Keratinocyte (primary cell): ENCODE results near the gene ARHGDIB. TPM values are rescaled to one million over a fixed set of nuclear protein-coding genes. Genes with fewer than 3 reads are reported as not detected.
A peak's percentile ranks its signal among the peaks of the same experiment; 100 is the strongest.

Experiments
- DNase-seq: peaks from one replicate; pipeline ENCODE4 v3.0.0-alpha.2; 2011; ENCODE audit warnings: low read depth, missing footprints, low spot score
- FAIRE-seq: peaks from 2 replicates; lab custom pipeline; 2011; peaks lifted over from hg19 to GRCh38; lab: Jason Lieb, UNC
- H2AFZ ChIP-seq: 2 replicates; pipeline ENCODE4 v1.6.0; 2012; ENCODE audit warnings: low read length, control low read depth, inconsistent platforms; ENCODE audit not compliant: control insufficient read depth
- H3K27ac ChIP-seq: 2 replicates; pipeline ENCODE4 v1.5.1; 2011; ENCODE audit warnings: low read length; ENCODE audit not compliant: control insufficient read depth, insufficient read depth
- H3K27me3 ChIP-seq: 3 replicates; pipeline ENCODE4 v1.6.0; 2011; ENCODE audit warnings: low read length; ENCODE audit not compliant: control insufficient read depth, insufficient read depth; ENCODE audit errors: extremely low read depth
- H3K36me3 ChIP-seq, 2 experiments: 2 replicates in 1 of 2; 3 replicates in 1 of 2; pipeline ENCODE4 v1.5.1; 2011; ENCODE audit warnings: low read length in 2 of 2, mild to moderate bottlenecking in 1 of 2; ENCODE audit not compliant: control insufficient read depth in 2 of 2, insufficient read depth in 2 of 2; ENCODE audit errors: extremely low read depth in 1 of 2
- H3K4me1 ChIP-seq: 3 replicates; pipeline ENCODE4 v1.5.1; 2011; ENCODE audit warnings: low read length; ENCODE audit not compliant: control insufficient read depth, insufficient read depth; ENCODE audit errors: extremely low read depth
- H3K4me2 ChIP-seq: 3 replicates; pipeline ENCODE4 v1.6.0; 2011; ENCODE audit warnings: low read depth, low read length; ENCODE audit not compliant: control insufficient read depth, insufficient read depth; ENCODE audit errors: extremely low read depth
- H3K4me3 ChIP-seq, 3 experiments: fragments of 200-600 bp in 1 of 3; sonication (generic) in 1 of 3; 2 replicates in 2 of 3; 3 replicates in 1 of 3; pipeline ENCODE4 v1.5.1; 2011 to 2016; ENCODE audit warnings: low read length in 3 of 3, mild to moderate bottlenecking in 3 of 3, control low read depth in 2 of 3, inconsistent platforms in 1 of 3, low read depth in 1 of 3, mixed read lengths in 1 of 3, mixed run types in 1 of 3, moderate library complexity in 1 of 3; ENCODE audit not compliant: control insufficient read depth in 2 of 3, insufficient read depth in 2 of 3; ENCODE audit errors: extremely low read depth in 1 of 3
- H3K79me2 ChIP-seq: 2 replicates; pipeline ENCODE4 v1.6.0; 2012; ENCODE audit warnings: low read length; ENCODE audit not compliant: control insufficient read depth, insufficient read depth
- H3K9ac ChIP-seq: 3 replicates; pipeline ENCODE4 v1.6.0; 2011; ENCODE audit warnings: low read length; ENCODE audit not compliant: control insufficient read depth, insufficient read depth; ENCODE audit errors: extremely low read depth
- H3K9me1 ChIP-seq: 3 replicates; pipeline ENCODE4 v1.6.0; 2011; ENCODE audit warnings: low read length; ENCODE audit not compliant: control insufficient read depth, insufficient read depth; ENCODE audit errors: extremely low read depth
- H3K9me3 ChIP-seq: 2 replicates; pipeline ENCODE4 v1.5.1; 2012; ENCODE audit warnings: low read depth, low read length; ENCODE audit not compliant: control insufficient read depth
- H4K20me1 ChIP-seq: 3 replicates; pipeline ENCODE4 v1.6.0; 2011; ENCODE audit warnings: low read length; ENCODE audit not compliant: control insufficient read depth, insufficient read depth; ENCODE audit errors: extremely low read depth
- EZH2 ChIP-seq: IDR thresholded peaks from one replicate; pipeline ENCODE4 v1.6.1; 2012; ENCODE audit warnings: inconsistent platforms, mild to moderate bottlenecking, low read length, moderate library complexity
- dilution Hi-C: fragments of 300-500 bp; cut with MboI; formaldehyde crosslinking; loops from one replicate; pipeline ENCODE4 v1.7.0; 2020; ENCODE audit warnings: low sequenced_read_pairs; ENCODE audit not compliant: extremely low pct_ligation_motif_present
- polyA plus RNA-seq, 5 experiments: library from polyadenylated mRNA; depleted of rRNA in 3 of 5; stranded (reverse) in 3 of 5; stranded (forward) in 1 of 5; unstranded in 1 of 5; fragments of >200 nt; gene quantifications; 1 replicate in 1 of 5; 2 replicates in 3 of 5; 3 replicates in 1 of 5; pipeline versions ENCODE4 v1.2.1 to v1.2.3, GENCODE V29; 2011 to 2012; ENCODE audit warnings: missing spikeins in 2 of 5, low read depth in 1 of 5, low replicate concordance in 1 of 5
- TF ChIP-seq, protein P1 (sequence below), 3 experiments: IDR thresholded peaks in 1 of 3; conservative IDR thresholded peaks in 1 of 3; optimal IDR thresholded peaks in 1 of 3; 2 replicates in 2 of 3; 3 replicates in 1 of 3; pipeline versions ENCODE3 to v1.5.1; 2011; ENCODE audit warnings: low read length in 3 of 3, mild to moderate bottlenecking in 3 of 3, moderate library complexity in 2 of 3, control low read depth in 1 of 3, inconsistent platforms in 1 of 3; ENCODE audit not compliant: insufficient read depth in 2 of 3; ENCODE audit errors: extremely low read depth in 1 of 3

ARHGDIB gene
- polyA plus RNA-seq, 1 donor (not counting 4 experiments of a cell fraction or from before 2014, with no cell fraction given) = 164 TPM

- FAIRE-seq = peak; percentile 34
- H3K36me3 ChIP-seq = no peaks in the 10 kb centered on the region
- no peak overlapping the region for H3K27ac ChIP-seq
- H3K4me2 ChIP-seq = no peak overlapping the region
- H3K9me3 ChIP-seq = no peaks in the 10 kb centered on the region
- H3K9ac ChIP-seq = no peak overlapping the region
- dilution Hi-C loops = no loop called here
- no peak for TF ChIP-seq EZH2
- TF ChIP-seq, protein P1, sequence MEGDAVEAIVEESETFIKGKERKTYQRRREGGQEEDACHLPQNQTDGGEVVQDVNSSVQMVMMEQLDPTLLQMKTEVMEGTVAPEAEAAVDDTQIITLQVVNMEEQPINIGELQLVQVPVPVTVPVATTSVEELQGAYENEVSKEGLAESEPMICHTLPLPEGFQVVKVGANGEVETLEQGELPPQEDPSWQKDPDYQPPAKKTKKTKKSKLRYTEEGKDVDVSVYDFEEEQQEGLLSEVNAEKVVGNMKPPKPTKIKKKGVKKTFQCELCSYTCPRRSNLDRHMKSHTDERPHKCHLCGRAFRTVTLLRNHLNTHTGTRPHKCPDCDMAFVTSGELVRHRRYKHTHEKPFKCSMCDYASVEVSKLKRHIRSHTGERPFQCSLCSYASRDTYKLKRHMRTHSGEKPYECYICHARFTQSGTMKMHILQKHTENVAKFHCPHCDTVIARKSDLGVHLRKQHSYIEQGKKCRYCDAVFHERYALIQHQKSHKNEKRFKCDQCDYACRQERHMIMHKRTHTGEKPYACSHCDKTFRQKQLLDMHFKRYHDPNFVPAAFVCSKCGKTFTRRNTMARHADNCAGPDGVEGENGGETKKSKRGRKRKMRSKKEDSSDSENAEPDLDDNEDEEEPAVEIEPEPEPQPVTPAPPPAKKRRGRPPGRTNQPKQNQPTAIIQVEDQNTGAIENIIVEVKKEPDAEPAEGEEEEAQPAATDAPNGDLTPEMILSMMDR (optimal IDR thresholded peaks at IDR 0.05 in 1 of 3, IDR thresholded peaks at IDR 0.05 in 1 of 3, conservative IDR thresholded peaks at IDR 0.05 in 1 of 3; ENCODE audit: extremely low read depth in 1 of 3, insufficient read depth in 2 of 3, low read length in 3 of 3) = no peak
- DNase-seq = no peak
- H3K4me3 ChIP-seq = no peak overlapping the region
- no peaks in the 10 kb centered on the region for H3K27me3 ChIP-seq
- no peak overlapping the region for H2AFZ ChIP-seq
- H3K79me2 ChIP-seq = no peaks in the 10 kb centered on the region
- H4K20me1 ChIP-seq = no peaks in the 10 kb centered on the region
- H3K4me1 ChIP-seq = no peaks in the 10 kb centered on the region
- H3K9me1 ChIP-seq = no peaks in the 10 kb centered on the region
Observed at GRCh38 chr12:14986449-14986848, 25.0 kb upstream of the ARHGDIB start.

GRCh38 chr12:14984766-14985285 lies 23.4 kb upstream of the ARHGDIB start:
- DNase-seq (no peak), FAIRE-seq (no peak)
- Histone ChIP-seq H3K27me3 (no peaks in the 10 kb centered on the region), H2AFZ (no peak overlapping the region), H3K79me2 (no peaks in the 10 kb centered on the region), H3K4me1 (no peaks in the 10 kb centered on the region), H3K4me3 (no peak overlapping the region), H3K36me3 (no peaks in the 10 kb centered on the region), H3K4me2 (no peak overlapping the region), H4K20me1 (no peaks in the 10 kb centered on the region), H3K9me3 (no peaks in the 10 kb centered on the region), H3K9me1 (no peaks in the 10 kb centered on the region), H3K27ac (no peak overlapping the region), H3K9ac (no peak overlapping the region)
- TF ChIP-seq EZH2 = no peak
- TF ChIP-seq, protein P1 (optimal IDR thresholded peaks at IDR 0.05 in 1 of 3, IDR thresholded peaks at IDR 0.05 in 1 of 3, conservative IDR thresholded peaks at IDR 0.05 in 1 of 3; ENCODE audit: extremely low read depth in 1 of 3, insufficient read depth in 2 of 3, low read length in 3 of 3) = no peak
- dilution Hi-C loops = no loop called here
